K562 (cell line): ENCODE measurements around the gene KCNG1. TPM values are rescaled to one million over a fixed set of nuclear protein-coding genes. Genes with fewer than 3 reads are reported as not detected.
A peak's percentile ranks its signal among the peaks of the same experiment; 100 is the strongest.

ENCODE experiments used
- BRF1 ChIP-seq: IDR thresholded peaks from 3 replicates; pipeline ENCODE4 v1.6.1; 2011; ENCODE audit warnings: borderline replicate concordance, mild to moderate bottlenecking; ENCODE audit not compliant: insufficient read length; ENCODE audit errors: extremely low read depth
- CCNT2 ChIP-seq: IDR thresholded peaks from 2 replicates; pipeline ENCODE4 v1.6.1; 2011; ENCODE audit warnings: borderline replicate concordance, low read depth, mild to moderate bottlenecking, moderate library complexity, mixed read lengths, low read length; ENCODE audit not compliant: insufficient read length; ENCODE audit errors: extremely low read depth
- DMBX1 ChIP-seq: fragments of 250-450 bp; sonication (Bioruptor Pico); IDR thresholded peaks from 2 replicates; pipeline ENCODE4 v1.8.0; 2022; ENCODE audit warnings: inconsistent platforms, mild to moderate bottlenecking, moderate library complexity, borderline replicate concordance
- EHMT2 ChIP-seq: fragments of 450-650 bp; IDR thresholded peaks from 2 replicates; pipeline ENCODE4 v1.6.1; 2018; ENCODE audit warnings: antibody characterized with exemption
- ETV5 ChIP-seq: sonication (generic); formaldehyde crosslinking; IDR thresholded peaks from 2 replicates; pipeline ENCODE4 v1.4.0; 2020; ENCODE audit warnings: low read depth, mild to moderate bottlenecking, missing genetic modification reagents
- FOXA3 ChIP-seq, 2 experiments: fragments of 450-650 bp in 1 of 2; sonication (generic) in 1 of 2; formaldehyde crosslinking; IDR thresholded peaks in 1 of 2; conservative IDR thresholded peaks in 1 of 2; 2 replicates each; pipeline versions ENCODE4 v1.4.0 to v1.8.0; 2020 to 2022; ENCODE audit warnings: mild to moderate bottlenecking in 2 of 2, missing genetic modification reagents in 1 of 2
- GTF2E2 ChIP-seq: fragments of 200-800 bp; sonication (Bioruptor generic); IDR thresholded peaks from 2 replicates; pipeline ENCODE4 v1.6.1; 2016; ENCODE audit warnings: missing genetic modification characterization, missing compliant biosample characterization
- HSF4 ChIP-seq: fragments of 250-450 bp; sonication (Bioruptor Pico); IDR thresholded peaks from 2 replicates; pipeline ENCODE4 v2.1.2; 2022; ENCODE audit warnings: mild to moderate bottlenecking, moderate library complexity, borderline replicate concordance
- KAT8 ChIP-seq: fragments of 450-650 bp; IDR thresholded peaks from 2 replicates; pipeline ENCODE4 v1.6.1; 2016; ENCODE audit warnings: low read depth, mild to moderate bottlenecking
- MCM2 ChIP-seq: fragments of 450-650 bp; IDR thresholded peaks from 2 replicates; pipeline ENCODE4 v1.6.1; 2017; ENCODE audit warnings: low read depth, mild to moderate bottlenecking
- POLR3A ChIP-seq: IDR thresholded peaks from 2 replicates; pipeline ENCODE4 v1.6.1; 2011; ENCODE audit warnings: borderline replicate concordance, mild to moderate bottlenecking, moderate library complexity; ENCODE audit not compliant: insufficient read length, insufficient read depth; ENCODE audit errors: extremely low read depth
- PTRF ChIP-seq: fragments of 450-650 bp; IDR thresholded peaks from 2 replicates; pipeline ENCODE4 v1.6.1; 2016; ENCODE audit warnings: mild to moderate bottlenecking, missing genetic modification characterization, missing compliant biosample characterization
- RBBP5 ChIP-seq: fragments of 200-600 bp; sonication (generic); IDR thresholded peaks from 2 replicates; pipeline ENCODE4 v1.6.1; 2012; ENCODE audit warnings: borderline replicate concordance, mild to moderate bottlenecking, low read length, control low read depth, inconsistent platforms; ENCODE audit not compliant: insufficient read depth, poor library complexity, severe bottlenecking
- RCOR1 ChIP-seq, 2 experiments: IDR thresholded peaks; 2 replicates each; pipeline ENCODE4 v1.6.1; 2012; ENCODE audit warnings: low read depth in 2 of 2, low read length in 2 of 2, borderline replicate concordance in 1 of 2, improper control_type of control experiment in 1 of 2
- SIN3B ChIP-seq: fragments of 450-650 bp; IDR thresholded peaks from 2 replicates; pipeline ENCODE4 v1.6.1; 2017; ENCODE audit warnings: low read depth, mild to moderate bottlenecking, moderate library complexity
- TBL1XR1 ChIP-seq, 2 experiments: IDR thresholded peaks; 2 replicates each; pipeline ENCODE4 v1.6.1; 2012; ENCODE audit warnings: improper control_type of control experiment in 2 of 2, low read length in 2 of 2, mild to moderate bottlenecking in 1 of 2
- ZKSCAN8 ChIP-seq: fragments of 200-800 bp; sonication (Bioruptor generic); IDR thresholded peaks from 2 replicates; pipeline ENCODE4 v1.6.1; 2016; ENCODE audit warnings: missing genetic modification characterization, missing compliant biosample characterization
- ZNF197 ChIP-seq: fragments of 200-800 bp; sonication (Bioruptor generic); IDR thresholded peaks from 2 replicates; pipeline ENCODE4 v1.6.1; 2016; ENCODE audit warnings: low read depth, missing genetic modification characterization, missing compliant biosample characterization
- ZNF224 ChIP-seq: sonication (generic); formaldehyde crosslinking; IDR thresholded peaks from 2 replicates; pipeline ENCODE4 v1.8.0; 2022; ENCODE audit warnings: mild to moderate bottlenecking, missing genetic modification reagents
- ZNF57 ChIP-seq: fragments of 450-650 bp; formaldehyde crosslinking; IDR thresholded peaks from 2 replicates; pipeline ENCODE4 v1.4.0; 2020; ENCODE audit warnings: mild to moderate bottlenecking, moderate library complexity
- ZNF583 ChIP-seq: fragments of 250-450 bp; sonication (Bioruptor Pico); IDR thresholded peaks from 2 replicates; pipeline ENCODE4 v1.4.0; 2020
- ZNF668 ChIP-seq: fragments of 250-450 bp; sonication (Bioruptor Pico); IDR thresholded peaks from 2 replicates; pipeline ENCODE4 v1.8.0; 2022; ENCODE audit warnings: mild to moderate bottlenecking, inconsistent platforms
- polyA plus RNA-seq, 8 experiments: library from polyadenylated mRNA; depleted of rRNA in 4 of 8; stranded (reverse) in 5 of 8; unstranded in 3 of 8; fragments of >200 nt; fragmentation: Nextera tagmentation in 2 of 8; fragmentation: Illumina TruSeq in 1 of 8; extraction: Ambion mirVana in 2 of 8; extraction: Trizol in 1 of 8; gene quantifications; 2 replicates each; pipeline versions ENCODE4 v1.2.1 to v1.2.3, GENCODE V29; 2011 to 2014; ENCODE audit warnings: inconsistent platforms in 1 of 8, missing spikeins in 1 of 8
- total RNA-seq, 7 experiments: library from RNA; depleted of rRNA in 6 of 7; stranded (reverse); fragments of >200 nt in 6 of 7; fragmentation: Illumina TruSeq in 2 of 7; extraction: Trizol in 2 of 7; gene quantifications; 2 replicates each; pipeline versions ENCODE4 v1.2.1 to v1.2.3, GENCODE V29; 2011 to 2021; ENCODE audit warnings: low replicate concordance in 1 of 7
- TF ChIP-seq, protein P1 (sequence below): fragments of 250-450 bp; sonication (Bioruptor Pico); IDR thresholded peaks from 2 replicates; pipeline ENCODE4 v1.4.0; 2020; ENCODE audit warnings: borderline replicate concordance
- TF ChIP-seq, protein P2 (sequence below): fragments of 450-650 bp; IDR thresholded peaks from 2 replicates; pipeline ENCODE4 v1.6.1; 2016; ENCODE audit warnings: missing biosample characterization, missing genetic modification characterization
- TF ChIP-seq, protein P3 (sequence below): fragments of 250-450 bp; sonication (Bioruptor Pico); IDR thresholded peaks from 2 replicates; pipeline ENCODE4 v1.8.0; 2022; ENCODE audit warnings: inconsistent platforms, mild to moderate bottlenecking, moderate library complexity, borderline replicate concordance

Gene KCNG1
- total and polyA plus RNA-seq, 9 of the 15 experiments (the other 6 are each of a cell fraction or from before 2014, with no cell fraction given): 0.06 to 1.5 (median 0.22) TPM; not detected in 2

DNA sequence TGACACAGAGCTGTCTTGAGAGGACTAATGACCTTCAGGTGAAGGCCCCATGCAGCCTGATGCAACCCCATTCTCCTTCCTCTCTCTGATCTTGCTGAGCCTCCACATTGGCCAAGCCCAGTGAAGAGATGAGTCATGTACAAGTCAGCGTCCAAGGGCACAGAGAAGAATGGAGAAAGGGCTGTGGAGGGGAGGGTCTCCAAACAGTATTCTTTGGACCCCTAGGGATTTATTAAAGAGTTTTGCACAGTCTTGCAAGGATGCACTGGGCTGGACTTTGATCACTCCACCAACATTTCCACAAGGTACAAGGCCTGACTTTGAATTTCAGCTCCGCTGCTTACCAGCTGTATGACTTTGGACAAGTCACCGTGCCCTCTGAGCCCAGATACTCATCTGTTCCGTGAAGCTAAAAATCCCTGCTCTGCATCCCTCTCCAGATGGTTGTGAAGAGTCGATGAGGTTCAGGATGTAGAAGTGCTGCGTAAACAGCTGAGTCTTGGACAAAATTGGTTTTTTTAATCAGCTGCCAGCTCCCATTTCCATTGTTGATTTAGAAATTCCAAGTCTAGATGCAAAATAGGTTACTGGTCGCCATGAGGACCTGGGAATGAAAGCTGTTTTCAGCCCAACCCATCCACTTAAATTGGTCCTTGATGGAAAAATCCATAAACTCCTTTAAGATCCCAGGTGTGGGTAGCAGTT, 14.1 kb upstream of the KCNG1 start (continued):
- TF ChIP-seq, protein P1, sequence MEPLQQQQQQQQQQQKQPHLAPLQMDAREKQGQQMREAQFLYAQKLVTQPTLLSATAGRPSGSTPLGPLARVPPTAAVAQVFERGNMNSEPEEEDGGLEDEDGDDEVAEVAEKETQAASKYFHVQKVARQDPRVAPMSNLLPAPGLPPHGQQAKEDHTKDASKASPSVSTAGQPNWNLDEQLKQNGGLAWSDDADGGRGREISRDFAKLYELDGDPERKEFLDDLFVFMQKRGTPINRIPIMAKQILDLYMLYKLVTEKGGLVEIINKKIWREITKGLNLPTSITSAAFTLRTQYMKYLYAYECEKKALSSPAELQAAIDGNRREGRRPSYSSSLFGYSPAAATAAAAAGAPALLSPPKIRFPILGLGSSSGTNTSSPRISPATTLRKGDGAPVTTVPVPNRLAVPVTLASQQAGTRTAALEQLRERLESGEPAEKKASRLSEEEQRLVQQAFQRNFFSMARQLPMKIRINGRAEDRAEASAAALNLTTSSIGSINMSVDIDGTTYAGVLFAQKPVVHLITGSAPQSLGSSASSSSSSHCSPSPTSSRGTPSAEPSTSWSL (CRISPR knock-in tag): no peak
- TF ChIP-seq GTF2E2 (no peak), EHMT2 (peak; percentile 31; the same call in 1 of the 2 replicates), ETV5 (CRISPR knock-in tag) (no peak), ZKSCAN8 (CRISPR knock-in tag) (no peak; the same call in 1 of the 2 replicates), PTRF (no peak), SIN3B (no peak), ZNF668 (no peak), ZNF57 (no peak), TBL1XR1 (IDR thresholded peaks at IDR 0.05; ENCODE audit: low read length in 2 of 2) (no peak), POLR3A (no peak), CCNT2 (no peak), HSF4 (CRISPR knock-in tag) (no peak), MCM2 (no peak), DMBX1 (CRISPR knock-in tag) (peak; percentile 29; the same call in 1 of the 2 replicates), BRF1 (no peak), KAT8 (no peak), ZNF197 (CRISPR knock-in tag) (no peak), ZNF583 (CRISPR knock-in tag) (peak; percentile 60; the same call in 1 of the 2 replicates), FOXA3 (CRISPR knock-in tag; conservative IDR thresholded peaks at IDR 0.05 in 1 of 2, IDR thresholded peaks at IDR 0.05 in 1 of 2) (no peak), RBBP5 (no peak), ZNF224 (CRISPR knock-in tag) (no peak), RCOR1 (IDR thresholded peaks at IDR 0.05; ENCODE audit: borderline replicate concordance in 1 of 2, low read depth in 2 of 2, low read length in 2 of 2) (no peak)
- TF ChIP-seq, protein P2, sequence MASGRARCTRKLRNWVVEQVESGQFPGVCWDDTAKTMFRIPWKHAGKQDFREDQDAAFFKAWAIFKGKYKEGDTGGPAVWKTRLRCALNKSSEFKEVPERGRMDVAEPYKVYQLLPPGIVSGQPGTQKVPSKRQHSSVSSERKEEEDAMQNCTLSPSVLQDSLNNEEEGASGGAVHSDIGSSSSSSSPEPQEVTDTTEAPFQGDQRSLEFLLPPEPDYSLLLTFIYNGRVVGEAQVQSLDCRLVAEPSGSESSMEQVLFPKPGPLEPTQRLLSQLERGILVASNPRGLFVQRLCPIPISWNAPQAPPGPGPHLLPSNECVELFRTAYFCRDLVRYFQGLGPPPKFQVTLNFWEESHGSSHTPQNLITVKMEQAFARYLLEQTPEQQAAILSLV (tag): no peak
- TF ChIP-seq, protein P3, sequence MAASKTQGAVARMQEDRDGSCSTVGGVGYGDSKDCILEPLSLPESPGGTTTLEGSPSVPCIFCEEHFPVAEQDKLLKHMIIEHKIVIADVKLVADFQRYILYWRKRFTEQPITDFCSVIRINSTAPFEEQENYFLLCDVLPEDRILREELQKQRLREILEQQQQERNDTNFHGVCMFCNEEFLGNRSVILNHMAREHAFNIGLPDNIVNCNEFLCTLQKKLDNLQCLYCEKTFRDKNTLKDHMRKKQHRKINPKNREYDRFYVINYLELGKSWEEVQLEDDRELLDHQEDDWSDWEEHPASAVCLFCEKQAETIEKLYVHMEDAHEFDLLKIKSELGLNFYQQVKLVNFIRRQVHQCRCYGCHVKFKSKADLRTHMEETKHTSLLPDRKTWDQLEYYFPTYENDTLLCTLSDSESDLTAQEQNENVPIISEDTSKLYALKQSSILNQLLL: no peak
